OCI-LY1 (cell line): Measurements from ENCODE around the gene ZNF444.
"Not testable (repeated sequence)": the region's sequence is repeated elsewhere in the genome, so short reads cannot be mapped to it uniquely, and the experiment has no call there.

ENCODE experiments used
- H2AFZ ChIP-seq: fragments of 200-600 bp; sonication (generic), shearing (Covaris generic); 2 replicates; pipeline ENCODE4 v1.6.0; 2014; ENCODE audit warnings: antibody characterized with exemption, mild to moderate bottlenecking, low read length
- H3F3A ChIP-seq: fragments of 200-600 bp; sonication (generic), shearing (Covaris generic); 2 replicates; pipeline ENCODE4 v1.6.0; 2014; ENCODE audit warnings: mild to moderate bottlenecking, antibody characterized with exemption, low read length, moderate library complexity; ENCODE audit not compliant: insufficient read depth
- H3K27ac ChIP-seq: fragments of 200-600 bp; sonication (generic); 2 replicates; pipeline ENCODE4 v1.5.1; 2014; ENCODE audit warnings: low read length, mixed run types, mild to moderate bottlenecking, low read depth; ENCODE audit not compliant: poor library complexity, severe bottlenecking
- H3K27me3 ChIP-seq: fragments of 200-600 bp; sonication (generic); 2 replicates; pipeline ENCODE4 v1.6.0; 2014; ENCODE audit warnings: antibody characterized with exemption, mild to moderate bottlenecking, low read length, moderate library complexity; ENCODE audit not compliant: insufficient read depth
- H3K36me3 ChIP-seq: fragments of 200-600 bp; sonication (generic); 2 replicates; pipeline ENCODE4 v1.6.1; 2014; ENCODE audit warnings: mild to moderate bottlenecking, antibody characterized with exemption, low read length, moderate library complexity, mixed read lengths; ENCODE audit not compliant: insufficient read depth
- H3K4me1 ChIP-seq: fragments of 200-600 bp; sonication (generic); 2 replicates; pipeline ENCODE4 v1.5.1; 2014; ENCODE audit warnings: mild to moderate bottlenecking, low read length, moderate library complexity; ENCODE audit not compliant: insufficient read depth, severe bottlenecking
- H3K4me2 ChIP-seq: fragments of 200-600 bp; sonication (generic), shearing (Covaris generic); 2 replicates; pipeline ENCODE4 v1.6.1; 2014; ENCODE audit warnings: low read length
- H3K4me3 ChIP-seq: fragments of 200-600 bp; sonication (generic); 2 replicates; pipeline ENCODE4 v1.5.1; 2014; ENCODE audit warnings: low read length, low read depth, mild to moderate bottlenecking, mixed read lengths; ENCODE audit not compliant: poor library complexity, severe bottlenecking
- H3K79me2 ChIP-seq: fragments of 200-600 bp; shearing (Covaris generic); 2 replicates; pipeline ENCODE4 v1.6.1; 2016; ENCODE audit warnings: mixed run types, low read length, mixed read lengths; ENCODE audit not compliant: insufficient read depth
- H3K9ac ChIP-seq: fragments of 200-600 bp; sonication (generic), shearing (Covaris generic); 2 replicates; pipeline ENCODE4 v1.6.1; 2014; ENCODE audit warnings: mild to moderate bottlenecking, low read length, mixed read lengths
- H3K9me2 ChIP-seq: fragments of 200-600 bp; sonication (generic), shearing (Covaris generic); 2 replicates; pipeline ENCODE4 v1.6.1; 2014; ENCODE audit warnings: low read depth, mild to moderate bottlenecking, low read length, mixed read lengths
- H3K9me3 ChIP-seq: fragments of 200-600 bp; shearing (Covaris generic); 2 replicates; pipeline ENCODE4 v1.6.1; 2014; ENCODE audit warnings: low read length, mixed read lengths
- H4K20me1 ChIP-seq: fragments of 200-600 bp; sonication (generic), shearing (Covaris generic); 2 replicates; pipeline ENCODE4 v1.6.0; 2016; ENCODE audit warnings: mild to moderate bottlenecking, low read length; ENCODE audit not compliant: insufficient read depth
- CTCF ChIP-seq: fragments of 200-600 bp; sonication (generic), shearing (Covaris generic); IDR thresholded peaks from 2 replicates; pipeline ENCODE4 v1.5.1; 2017; ENCODE audit warnings: mild to moderate bottlenecking, antibody characterized with exemption, low read length, moderate library complexity, mixed read lengths
- EZH2 ChIP-seq: fragments of 200-600 bp; sonication (generic), shearing (Covaris generic); IDR thresholded peaks from 2 replicates; pipeline ENCODE4 v1.8.0; 2017; ENCODE audit warnings: borderline replicate concordance, mixed run types, mild to moderate bottlenecking, antibody characterized with exemption, low read length, moderate library complexity, mixed read lengths

ZNF444 gene

GRCh38 chr19:56147307-56147706, 6.2 kb downstream of the ZNF444 start:
- Histone ChIP-seq H2AFZ (no peak overlapping the region), H3K4me1 (peaks cover 14% of the 10 kb centered on the region), H3K27ac (no peak overlapping the region), H3F3A (no peaks in the 10 kb centered on the region), H3K9ac (no peak overlapping the region), H3K9me3 (no peaks in the 10 kb centered on the region), H3K4me3 (no peak overlapping the region), H3K4me2 (no peak overlapping the region), H3K27me3 (no peaks in the 10 kb centered on the region), H3K9me2 (no peaks in the 10 kb centered on the region), H4K20me1 (no peaks in the 10 kb centered on the region), H3K36me3 (peaks cover 30% of the 10 kb centered on the region), H3K79me2 (peaks cover 8% of the 10 kb centered on the region)
- TF ChIP-seq EZH2 (no peak), CTCF (no peak)

GRCh38 chr19:56148096-56148495, 7.0 kb downstream of the ZNF444 start:
- Histone ChIP-seq H3K27me3 (no peaks in the 10 kb centered on the region), H3F3A (no peaks in the 10 kb centered on the region), H3K27ac (no peak overlapping the region), H3K36me3 (peaks cover 25% of the 10 kb centered on the region), H3K9ac (no peak overlapping the region), H2AFZ (no peak overlapping the region), H3K4me2 (no peak overlapping the region), H3K9me2 (no peaks in the 10 kb centered on the region), H3K9me3 (no peaks in the 10 kb centered on the region), H3K4me1 (peaks cover 6% of the 10 kb centered on the region), H4K20me1 (no peaks in the 10 kb centered on the region), H3K4me3 (no peak overlapping the region), H3K79me2 (peaks cover under 1% of the 10 kb centered on the region)
- TF ChIP-seq CTCF = no peak
- TF ChIP-seq EZH2 = no peak

- not testable (repeated sequence) for H3K9me2 ChIP-seq, H3K27me3 ChIP-seq, H3K9ac ChIP-seq, H3K9me3 ChIP-seq, H3K4me3 ChIP-seq, H3F3A ChIP-seq, H4K20me1 ChIP-seq, H3K27ac ChIP-seq, H2AFZ ChIP-seq, H3K79me2 ChIP-seq, H3K4me1 ChIP-seq, H3K4me2 ChIP-seq
- H3K36me3 ChIP-seq = peaks cover 31% of the 10 kb centered on the region
Measured at GRCh38 chr19:56148955-56149655, 8.0 kb downstream of the ZNF444 start.

GRCh38 chr19:56149656-56150038, 8.6 kb downstream of the ZNF444 start:
- H4K20me1 ChIP-seq = no peaks in the 10 kb centered on the region
- H3K79me2 ChIP-seq = no peaks in the 10 kb centered on the region; the same call in 1 of the 2 replicates

More at GRCh38 chr19:56149656-56150038, 8.6 kb downstream of the ZNF444 start:
- Histone ChIP-seq H3K9me2 (no peaks in the 10 kb centered on the region), H3K9me3 (no peaks in the 10 kb centered on the region), H3K27ac (no peak overlapping the region), H3K4me3 (no peak overlapping the region), H3K27me3 (no peaks in the 10 kb centered on the region), H3K4me2 (no peak overlapping the region), H3K9ac (no peak overlapping the region), H3K36me3 (peaks cover 34% of the 10 kb centered on the region), H3F3A (no peaks in the 10 kb centered on the region), H3K4me1 (no peaks in the 10 kb centered on the region), H2AFZ (no peak overlapping the region)
- TF ChIP-seq CTCF (no peak), EZH2 (no peak)
